Adrenal gland (tissue), 12 donors: Measurements from ENCODE around the gene PRIMA1. TPM values are rescaled to one million over a fixed set of nuclear protein-coding genes. Genes with fewer than 3 reads are reported as not detected.

Experiments
- DNase-seq, 7 donors: peaks; one replicate each; pipeline ENCODE4 v3.0.0-alpha.2; 2019 to 2020
- H3K27ac ChIP-seq, 5 donors: fragments of 200-600 bp; sonication (generic) in 4 of 5; 1 replicate in 3 of 5; 2 replicates in 2 of 5; pipeline versions ENCODE4 v1.5.1 to v1.8.0; 2016 to 2020; ENCODE audit warnings: mild to moderate bottlenecking in 1 of 5
- H3K27me3 ChIP-seq: fragments of 200-600 bp; 2 replicates; pipeline ENCODE4 v1.8.0; 2021
- H3K36me3 ChIP-seq, 2 donors: fragments of 200-600 bp; replicated peaks in 1 of 2; 1 replicate in 1 of 2; 2 replicates in 1 of 2; pipeline versions ENCODE4 v1.5.1 to v1.8.0; 2018 to 2022
- H3K4me1 ChIP-seq, 2 donors: fragments of 200-600 bp; replicated peaks in 1 of 2; 1 replicate in 1 of 2; 2 replicates in 1 of 2; pipeline versions ENCODE4 v1.5.1 to v1.8.0; 2018 to 2021
- H3K4me3 ChIP-seq, 4 donors: fragments of 200-600 bp; sonication (generic) in 3 of 4; one replicate each; pipeline ENCODE4 v1.5.1; 2016 to 2018
- H3K9me3 ChIP-seq, 3 donors: fragments of 200-600 bp; sonication (generic) in 1 of 3; replicated peaks in 1 of 3; 1 replicate in 2 of 3; 2 replicates in 1 of 3; pipeline versions ENCODE4 v1.5.1 to v1.8.0; 2016 to 2021
- POLR2A ChIP-seq, 2 donors: fragments of 450-650 bp; IDR thresholded peaks; one replicate each; pipeline ENCODE4 v1.6.1; 2017; ENCODE audit warnings: antibody characterized with exemption in 2 of 2, mild to moderate bottlenecking in 2 of 2, moderate library complexity in 1 of 2
- WGBS, 4 donors: extraction: QIAGEN DNeasy Blood & Tissue Kit in 2 of 4; methylation state at CpG; one replicate each; pipeline versions ENCODE4 v1.1.5 to v1.1.7; 2013 to 2017; 5-methylcytosine and 5-hydroxymethylcytosine counted together
- intact Hi-C, 2 donors: fragments of 100-400 bp; cut with DNase I; formaldehyde crosslinking; loops; one replicate each; pipeline versions ENCODE4 v1.14.1 to v1.15.0; 2022 to 2023
- polyA plus RNA-seq, 3 donors: library from polyadenylated mRNA; stranded (reverse); fragments of 200-250 nt in 2 of 3; fragments of 350-450 nt in 1 of 3; fragmentation: Illumina TruSeq in 1 of 3; extraction: RNeasy Lipid Tissue Mini Kit (QIAGEN cat#74804) in 1 of 3; gene quantifications; one replicate each; pipeline ENCODE4 v1.2.3, GENCODE V29; 2013 to 2014
- total RNA-seq, 9 donors: library from RNA; depleted of rRNA in 4 of 9; stranded (reverse); fragments of >200 nt in 4 of 9; fragments of 120-200 nt in 1 of 9; fragmentation: NEBNext Ultra II Directional in 1 of 9; extraction: Animal tissue kit (Norgen Biotek cat#: 25700) in 1 of 9; gene quantifications; one replicate each; pipeline versions ENCODE4 v1.1.0 to v1.2.4, GENCODE V29; 2013 to 2023
- TF ChIP-seq, protein P1 (sequence below), 6 experiments: fragments of 450-650 bp in 4 of 6; fragments of 200-600 bp in 2 of 6; sonication (generic) in 1 of 6; IDR thresholded peaks; 1 replicate in 5 of 6; 2 replicates in 1 of 6; pipeline versions ENCODE4 v1.5.1 to v1.8.0; 2016 to 2021; ENCODE audit warnings: antibody characterized with exemption in 6 of 6, mild to moderate bottlenecking in 2 of 6, moderate library complexity in 1 of 6
- donor health status: healthy with polysubstance abuse.
- donor health status: Bipolar disorder and iron deficiency.
- donor health status: DM: yes; HTN: yes; CAD: no.
- donor health status: DM: no; HTN: no; CAD: no.
- donor health status: DM: no; HTN: no; CAD: no.
- donor health status: DM: yes; HTN: yes; CAD: no.

The PRIMA1 gene
- total and polyA plus RNA-seq, 12 donors: 0.47 to 4.7 (median 1.7) TPM; not detected in 1

DNA sequence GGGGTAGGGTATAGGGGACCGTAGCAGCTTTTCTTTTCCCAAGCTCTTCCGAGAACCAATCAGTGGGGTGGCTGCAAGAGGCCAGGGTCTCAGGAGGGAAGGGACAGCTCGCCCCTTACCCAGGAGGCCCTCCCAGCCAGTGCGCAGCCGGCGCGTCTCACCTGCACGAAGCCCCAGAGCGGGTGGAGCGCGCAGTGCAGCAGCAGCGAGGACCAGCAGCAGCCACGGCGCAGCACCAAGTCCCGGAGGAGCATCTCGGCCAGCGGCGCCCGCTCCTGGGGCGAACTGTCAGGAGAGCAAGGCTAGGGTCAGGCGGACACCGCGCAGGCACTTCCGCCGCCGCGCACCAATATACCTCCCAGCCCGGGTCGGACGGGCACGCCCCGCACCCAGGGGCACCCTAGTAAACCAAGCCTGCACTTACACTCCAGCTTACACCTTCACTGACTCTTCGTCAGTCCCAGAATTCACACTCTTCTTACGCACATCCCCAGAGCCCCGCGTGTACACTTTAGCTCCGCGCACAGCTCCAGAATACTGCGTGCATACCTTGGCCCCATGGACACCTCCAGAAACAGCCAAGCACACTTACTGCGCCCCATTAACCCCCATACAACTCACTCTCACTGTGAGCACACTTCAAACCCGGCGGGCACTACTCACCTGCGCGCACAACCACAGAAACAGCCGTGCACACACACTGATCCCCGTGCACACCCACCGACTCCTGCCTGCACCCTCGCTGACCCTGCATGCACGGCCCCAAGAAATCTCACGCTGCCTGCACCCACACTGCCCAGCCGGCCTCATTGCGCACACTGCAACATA lies 606 bp downstream of the PRIMA1 start:
- Histone ChIP-seq H3K27me3 (peaks cover 18% of the 10 kb centered on the region), H3K36me3 (no peaks in the 10 kb centered on the region), H3K27ac (no peak overlapping the region), H3K9me3 (no peaks in the 10 kb centered on the region), H3K4me3 (no peak overlapping the region), H3K4me1 (no peaks in the 10 kb centered on the region)
- WGBS, 4 donors: 32 to 45% (median 41%) methylated on average over 33 to 52 of the region's 52 CpGs
- intact Hi-C loops: no loop called here
- TF ChIP-seq, protein P1, sequence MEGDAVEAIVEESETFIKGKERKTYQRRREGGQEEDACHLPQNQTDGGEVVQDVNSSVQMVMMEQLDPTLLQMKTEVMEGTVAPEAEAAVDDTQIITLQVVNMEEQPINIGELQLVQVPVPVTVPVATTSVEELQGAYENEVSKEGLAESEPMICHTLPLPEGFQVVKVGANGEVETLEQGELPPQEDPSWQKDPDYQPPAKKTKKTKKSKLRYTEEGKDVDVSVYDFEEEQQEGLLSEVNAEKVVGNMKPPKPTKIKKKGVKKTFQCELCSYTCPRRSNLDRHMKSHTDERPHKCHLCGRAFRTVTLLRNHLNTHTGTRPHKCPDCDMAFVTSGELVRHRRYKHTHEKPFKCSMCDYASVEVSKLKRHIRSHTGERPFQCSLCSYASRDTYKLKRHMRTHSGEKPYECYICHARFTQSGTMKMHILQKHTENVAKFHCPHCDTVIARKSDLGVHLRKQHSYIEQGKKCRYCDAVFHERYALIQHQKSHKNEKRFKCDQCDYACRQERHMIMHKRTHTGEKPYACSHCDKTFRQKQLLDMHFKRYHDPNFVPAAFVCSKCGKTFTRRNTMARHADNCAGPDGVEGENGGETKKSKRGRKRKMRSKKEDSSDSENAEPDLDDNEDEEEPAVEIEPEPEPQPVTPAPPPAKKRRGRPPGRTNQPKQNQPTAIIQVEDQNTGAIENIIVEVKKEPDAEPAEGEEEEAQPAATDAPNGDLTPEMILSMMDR (IDR thresholded peaks at IDR 0.05): no peak
- no peak for TF ChIP-seq POLR2A (IDR thresholded peaks at IDR 0.05)
- DNase-seq: no peak

DNA sequence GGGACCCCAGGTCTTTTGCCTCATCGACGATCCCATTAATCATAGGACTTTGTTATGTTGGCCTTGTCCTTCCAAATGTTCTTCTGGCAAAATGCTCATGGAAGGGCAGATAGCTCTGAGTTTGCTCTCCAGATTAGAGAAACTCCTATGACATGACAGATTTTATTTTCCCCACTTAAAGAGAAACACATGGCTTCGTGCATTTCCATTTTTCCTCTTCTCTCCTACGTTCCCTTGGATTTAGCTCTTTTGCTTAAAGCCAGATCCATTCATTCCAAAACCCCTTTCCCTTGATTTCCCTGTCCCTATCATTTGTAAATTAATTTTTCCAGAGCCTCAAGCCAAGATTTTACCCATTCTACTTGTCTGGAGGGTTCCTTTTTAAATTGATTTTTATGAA lies 2.9 kb downstream of the PRIMA1 start:
- no peak for DNase-seq
- no peak overlapping the region for H3K27ac ChIP-seq
- H3K4me1 ChIP-seq: no peaks in the 10 kb centered on the region
- H3K9me3 ChIP-seq: no peaks in the 10 kb centered on the region
- no peak overlapping the region for H3K4me3 ChIP-seq
- H3K27me3 ChIP-seq: peaks cover 18% of the 10 kb centered on the region
- WGBS, 4 donors: 33 to 46% (median 36%) methylated on average over 4 of the region's 4 CpGs
- H3K36me3 ChIP-seq: no peaks in the 10 kb centered on the region
- intact Hi-C loops: no loop called here
- TF ChIP-seq POLR2A (IDR thresholded peaks at IDR 0.05): no peak
- TF ChIP-seq, protein P1 (IDR thresholded peaks at IDR 0.05): no peak

DNA sequence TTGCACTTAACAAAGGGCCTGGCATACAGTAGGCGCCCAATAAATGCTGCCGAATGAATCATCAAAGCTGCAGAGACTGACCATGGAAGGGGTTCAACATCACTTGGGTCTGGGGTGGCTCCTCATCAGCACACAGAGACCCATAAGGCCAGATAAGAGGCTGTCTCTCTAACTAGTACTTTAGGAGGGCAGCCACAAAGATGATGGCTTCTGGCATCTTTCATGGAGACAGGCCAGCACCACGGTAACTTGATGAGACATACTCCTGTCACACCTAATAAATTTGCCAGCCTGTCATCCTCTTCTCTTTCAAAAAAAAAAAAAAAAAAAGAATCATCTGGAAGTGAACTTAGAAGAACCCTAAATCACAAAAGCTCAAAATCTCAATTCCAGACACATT lies 3.4 kb downstream of the PRIMA1 start:
- no peak for TF ChIP-seq POLR2A (IDR thresholded peaks at IDR 0.05)
- TF ChIP-seq, protein P1 (IDR thresholded peaks at IDR 0.05): no peak
- Histone ChIP-seq H3K36me3 (no peaks in the 10 kb centered on the region), H3K4me3 (no peak overlapping the region), H3K4me1 (no peaks in the 10 kb centered on the region), H3K9me3 (no peaks in the 10 kb centered on the region), H3K27ac (no peak overlapping the region), H3K27me3 (peaks cover 18% of the 10 kb centered on the region)
- WGBS, 4 donors: 50 to 72% (median 57%) methylated on average over 3 of the region's 3 CpGs
- DNase-seq: no peak
- intact Hi-C loops: no loop called here

DNA sequence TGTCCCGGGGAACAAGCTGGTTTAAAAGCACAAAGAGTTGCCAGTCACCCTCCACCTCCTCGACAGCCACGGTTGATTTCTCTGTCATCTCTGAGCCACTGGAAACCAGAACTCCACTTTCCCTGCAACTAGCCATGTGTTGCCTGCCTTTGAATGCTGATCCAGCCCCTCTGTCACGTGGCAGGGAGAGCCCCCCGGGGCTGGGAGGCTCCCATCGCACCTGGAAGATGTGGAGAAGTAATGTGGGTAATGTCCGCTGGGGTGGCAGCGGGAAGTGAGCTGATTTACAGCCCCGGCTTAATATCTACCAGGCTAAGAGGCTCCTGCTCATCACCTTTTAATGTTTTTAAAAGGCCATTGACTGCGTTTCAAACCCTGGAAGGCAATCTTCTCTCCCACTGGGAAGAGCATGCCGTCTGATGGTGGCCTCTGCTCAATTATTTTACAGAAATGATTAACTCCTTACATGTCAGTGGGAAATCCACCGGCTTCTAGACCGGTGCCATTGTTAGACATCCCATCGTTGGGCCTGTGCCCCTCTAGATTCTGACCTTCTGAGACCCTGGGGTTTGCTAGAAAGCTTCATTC lies 7.4 kb downstream of the PRIMA1 start:
- H3K9me3 ChIP-seq: no peaks in the 10 kb centered on the region
- H3K4me1 ChIP-seq: no peaks in the 10 kb centered on the region
- no peak overlapping the region for H3K4me3 ChIP-seq
- intact Hi-C loops: no loop called here
- TF ChIP-seq, protein P1 (IDR thresholded peaks at IDR 0.05): no peak
- no peak for TF ChIP-seq POLR2A (IDR thresholded peaks at IDR 0.05)
- WGBS, 4 donors: 67 to 84% (median 77%) methylated on average over 12 to 14 of the region's 14 CpGs
- no peaks in the 10 kb centered on the region for H3K36me3 ChIP-seq
- no peak overlapping the region for H3K27ac ChIP-seq
- DNase-seq: no peak
- no peaks in the 10 kb centered on the region for H3K27me3 ChIP-seq
